ENCODE data around the gene FSIP1.

Gene FSIP1

DNA sequence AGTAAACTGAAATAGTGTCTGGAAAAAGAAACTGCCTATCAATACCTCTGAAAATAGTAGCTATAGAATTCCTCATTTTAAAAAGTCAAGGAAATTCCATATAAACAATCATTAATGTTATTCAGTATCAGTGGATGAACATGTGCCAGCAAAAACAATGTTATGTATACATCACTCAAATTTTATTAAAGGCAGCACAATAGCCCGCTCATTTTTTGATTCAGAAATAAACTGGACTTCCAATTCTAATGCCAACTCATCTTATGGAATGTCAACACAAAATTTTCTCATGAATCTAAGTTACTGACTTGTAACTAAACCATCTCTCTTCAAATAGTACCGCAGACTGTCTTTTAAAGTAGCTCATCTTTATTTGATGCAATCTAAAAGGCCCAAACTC is 182.8 kb downstream of the FSIP1 start:
- TF ChIP-seq, protein P1, sequence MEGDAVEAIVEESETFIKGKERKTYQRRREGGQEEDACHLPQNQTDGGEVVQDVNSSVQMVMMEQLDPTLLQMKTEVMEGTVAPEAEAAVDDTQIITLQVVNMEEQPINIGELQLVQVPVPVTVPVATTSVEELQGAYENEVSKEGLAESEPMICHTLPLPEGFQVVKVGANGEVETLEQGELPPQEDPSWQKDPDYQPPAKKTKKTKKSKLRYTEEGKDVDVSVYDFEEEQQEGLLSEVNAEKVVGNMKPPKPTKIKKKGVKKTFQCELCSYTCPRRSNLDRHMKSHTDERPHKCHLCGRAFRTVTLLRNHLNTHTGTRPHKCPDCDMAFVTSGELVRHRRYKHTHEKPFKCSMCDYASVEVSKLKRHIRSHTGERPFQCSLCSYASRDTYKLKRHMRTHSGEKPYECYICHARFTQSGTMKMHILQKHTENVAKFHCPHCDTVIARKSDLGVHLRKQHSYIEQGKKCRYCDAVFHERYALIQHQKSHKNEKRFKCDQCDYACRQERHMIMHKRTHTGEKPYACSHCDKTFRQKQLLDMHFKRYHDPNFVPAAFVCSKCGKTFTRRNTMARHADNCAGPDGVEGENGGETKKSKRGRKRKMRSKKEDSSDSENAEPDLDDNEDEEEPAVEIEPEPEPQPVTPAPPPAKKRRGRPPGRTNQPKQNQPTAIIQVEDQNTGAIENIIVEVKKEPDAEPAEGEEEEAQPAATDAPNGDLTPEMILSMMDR (conservative IDR thresholded peaks at IDR 0.05; ENCODE audit: low read depth, low read length) = no peak
- no peak overlapping the region for H3K4me3 ChIP-seq (ENCODE audit: low read length)
- no peak for DNase-seq (ENCODE audit: low read depth)

DNA sequence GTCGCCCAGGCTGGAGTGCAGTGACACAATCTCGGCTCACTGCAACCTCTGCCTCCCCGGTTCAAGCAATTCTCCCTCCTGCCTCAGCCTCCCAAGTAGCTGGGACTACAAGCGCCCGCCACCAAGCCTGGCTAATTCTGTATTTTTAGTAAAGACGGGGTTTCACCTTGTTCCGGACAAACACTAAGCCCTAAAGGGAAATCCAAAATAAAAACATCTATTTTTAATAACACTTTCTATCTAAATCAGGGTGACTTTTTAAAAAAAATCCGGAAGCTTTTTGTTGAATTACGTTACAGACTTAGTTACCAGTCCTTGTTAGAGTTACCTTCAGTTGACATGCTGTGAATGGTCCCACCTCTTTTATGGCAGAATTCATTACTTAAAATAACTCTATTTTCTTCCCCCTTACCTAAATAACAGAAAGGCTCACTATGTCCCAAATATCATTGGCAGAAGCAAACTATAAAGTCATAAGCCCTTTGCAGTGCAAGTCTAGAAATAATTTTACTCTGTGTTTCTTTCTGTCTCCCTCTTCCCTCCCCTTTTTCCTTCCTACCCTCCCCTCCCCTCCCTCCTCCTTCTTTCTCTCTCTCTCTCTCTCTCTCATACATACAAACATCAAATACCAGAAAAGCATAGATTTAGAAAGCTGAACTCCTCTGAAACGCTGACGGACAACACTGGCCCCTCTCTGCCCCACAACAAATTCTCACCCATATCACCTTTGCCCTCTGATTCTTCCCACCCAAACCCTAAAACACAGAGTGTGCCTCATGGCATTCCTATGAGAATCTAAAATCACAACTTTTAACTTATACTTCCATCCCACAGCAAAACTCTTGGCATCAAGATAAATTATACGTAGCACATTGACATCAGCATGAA is 183.4 kb downstream of the FSIP1 start:
- DNase-seq (ENCODE audit: low read depth) = no peak
- TF ChIP-seq, protein P1 (conservative IDR thresholded peaks at IDR 0.05; ENCODE audit: low read depth, low read length) = no peak

DNA sequence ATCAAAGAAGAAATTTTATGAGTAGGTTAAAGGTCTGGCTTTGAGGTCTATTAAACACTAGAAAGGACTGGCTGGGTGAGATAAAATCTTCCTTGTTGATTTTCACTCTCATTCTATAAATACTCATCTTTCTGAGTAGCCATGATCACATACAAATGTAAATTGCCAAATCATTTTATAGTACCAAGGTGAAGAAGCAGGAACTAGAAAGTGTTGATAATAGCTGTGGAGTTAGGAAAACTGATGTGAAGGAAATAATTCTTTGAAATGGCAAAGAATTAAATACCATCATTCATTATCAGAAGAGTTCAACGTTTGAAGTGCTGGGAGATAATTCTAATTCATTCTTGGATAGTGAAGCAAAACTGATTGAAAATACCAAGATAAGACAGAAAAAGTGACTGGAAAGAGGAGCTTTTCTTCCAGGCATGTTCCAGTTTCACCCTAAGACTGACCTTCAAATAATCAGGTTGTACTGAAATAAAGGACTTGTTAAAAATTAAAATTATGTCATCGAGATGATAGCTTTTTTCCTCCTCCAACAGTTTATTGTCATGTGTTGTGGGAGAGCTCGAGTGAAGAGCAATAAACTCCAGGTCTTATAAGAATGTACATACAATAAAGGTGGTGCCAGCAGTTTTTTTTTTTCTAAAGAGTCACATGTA is 184.3 kb downstream of the FSIP1 start:
- no peak overlapping the region for H3K4me3 ChIP-seq (ENCODE audit: low read length)
- DNase-seq (ENCODE audit: low read depth) = no peak
- TF ChIP-seq, protein P1 (conservative IDR thresholded peaks at IDR 0.05; ENCODE audit: low read depth, low read length) = no peak

More for the DNA sequence above, 183.4 kb downstream of the FSIP1 start:
- H3K4me3 ChIP-seq (ENCODE audit: low read length) = no peak overlapping the region

DNA sequence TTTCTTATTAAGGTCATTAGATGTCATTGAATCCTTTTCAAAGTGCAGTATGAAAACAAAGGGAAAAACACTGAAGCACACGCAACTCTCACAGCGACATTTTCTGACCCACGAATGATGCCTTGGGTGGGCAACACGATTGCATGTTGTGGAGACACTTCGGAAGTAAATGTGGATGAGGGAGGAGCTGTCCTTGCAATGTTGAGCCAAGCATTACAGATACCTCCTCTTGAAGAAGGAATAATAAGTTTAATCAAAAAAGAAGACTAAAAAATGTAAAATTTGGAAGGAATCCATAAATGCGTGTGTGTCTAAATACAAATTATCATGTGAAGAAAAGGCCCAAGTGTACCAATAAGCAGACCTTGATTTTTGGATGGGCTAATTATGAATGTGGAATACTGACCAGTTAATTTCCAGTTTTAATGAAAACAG is 184.9 kb downstream of the FSIP1 start:
- TF ChIP-seq, protein P1 (conservative IDR thresholded peaks at IDR 0.05; ENCODE audit: low read depth, low read length) = no peak
- no peak overlapping the region for H3K4me3 ChIP-seq (ENCODE audit: low read length)
- no peak for DNase-seq (ENCODE audit: low read depth)

DNA sequence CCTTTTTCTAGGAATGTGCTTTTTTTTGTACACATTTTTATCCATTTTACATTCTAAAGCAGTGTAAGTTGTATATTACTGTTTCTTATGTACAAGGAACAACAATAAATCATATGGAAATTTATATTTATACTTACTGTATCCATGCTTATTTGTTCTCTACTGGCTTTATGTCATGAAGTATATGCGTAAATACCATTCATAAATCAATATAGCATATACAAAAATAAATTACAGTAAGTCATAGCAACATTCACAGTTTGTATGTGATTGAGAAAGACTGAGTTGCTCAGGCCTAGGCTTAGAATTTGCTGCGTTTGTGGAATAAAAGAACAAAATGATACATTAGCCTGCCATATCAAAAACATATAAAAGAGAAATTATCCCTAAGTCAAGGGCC is 185.3 kb downstream of the FSIP1 start:
- TF ChIP-seq, protein P1 (conservative IDR thresholded peaks at IDR 0.05; ENCODE audit: low read depth, low read length) = no peak
- DNase-seq (ENCODE audit: low read depth) = no peak
- H3K4me3 ChIP-seq (ENCODE audit: low read length) = no peak overlapping the region

DNA sequence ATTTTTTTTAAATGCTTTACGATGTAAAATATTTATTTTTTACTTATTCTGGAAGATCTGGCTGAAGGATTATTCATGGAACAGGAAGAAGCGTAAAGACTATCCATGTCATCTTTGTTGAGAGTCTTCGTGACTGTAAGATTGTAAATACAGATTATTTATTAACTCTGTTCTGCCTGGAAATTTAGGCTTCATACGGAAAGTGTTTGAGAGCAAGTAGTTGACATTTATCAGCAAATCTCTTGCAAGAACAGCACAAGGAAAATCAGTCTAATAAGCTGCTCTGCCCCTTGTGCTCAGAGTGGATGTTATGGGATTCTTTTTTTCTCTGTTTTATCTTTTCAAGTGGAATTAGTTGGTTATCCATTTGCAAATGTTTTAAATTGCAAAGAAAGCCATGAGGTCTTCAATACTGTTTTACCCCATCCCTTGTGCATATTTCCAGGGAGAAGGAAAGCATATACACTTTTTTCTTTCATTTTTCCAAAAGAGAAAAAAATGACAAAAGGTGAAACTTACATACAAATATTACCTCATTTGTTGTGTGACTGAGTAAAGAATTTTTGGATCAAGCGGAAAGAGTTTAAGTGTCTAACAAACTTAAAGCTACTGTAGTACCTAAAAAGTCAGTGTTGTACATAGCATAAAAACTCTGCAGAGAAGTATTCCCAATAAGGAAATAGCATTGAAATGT is 186.1 kb downstream of the FSIP1 start:
- DNase-seq (ENCODE audit: low read depth) = no peak
- no peak overlapping the region for H3K4me3 ChIP-seq (ENCODE audit: low read length)
- TF ChIP-seq, protein P1 (conservative IDR thresholded peaks at IDR 0.05; ENCODE audit: low read depth, low read length) = no peak
